ENCODE data around the gene FGD6. TPM values are rescaled to one million over a fixed set of nuclear protein-coding genes. Genes with fewer than 3 reads are reported as not detected.
"Not testable (repeated sequence)": the region's sequence is repeated elsewhere in the genome, so short reads cannot be mapped to it uniquely, and the experiment has no call there.

Gene FGD6
- total RNA-seq, 4 donors from 2014 or later, result 25.8 to 46.5 (median 36.3) TPM

- H3K4me3 ChIP-seq, result no peak overlapping the region
- WGBS, 2 donors (ENCODE audit: low coverage in 1 of 2), result 75 to 86% methylated on average over 2 to 4 of the region's 4 CpGs
- no peaks in the 10 kb centered on the region for H3K27me3 ChIP-seq
- H3K27ac ChIP-seq, result no peak overlapping the region
- H3K4me1 ChIP-seq, result peaks cover 6 to 18% (median 9%) of the 10 kb centered on the region in 3 donors
- H3K36me3 ChIP-seq, result peaks cover 0 to 7% of the 10 kb centered on the region in 2 donors
- no peak for ATAC-seq
- TF ChIP-seq POLR2AphosphoS5 (IDR thresholded peaks at IDR 0.05), result no peak
- TF ChIP-seq EP300 (IDR thresholded peaks at IDR 0.05), result no peak
- no peak for TF ChIP-seq CTCF (IDR thresholded peaks at IDR 0.05)
- TF ChIP-seq POLR2A (IDR thresholded peaks at IDR 0.05), result no peak
- H3K9me3 ChIP-seq, result no peaks in the 10 kb centered on the region
These were observed 76.0 kb downstream of the FGD6 start for GRCh38 chr12:95141310-95141709.

- H3K27ac ChIP-seq, H3K9me3 ChIP-seq, H3K4me1 ChIP-seq, ATAC-seq, H3K4me3 ChIP-seq, H3K27me3 ChIP-seq: not testable (repeated sequence)
- H3K36me3 ChIP-seq, result peaks cover 0 to 28% of the 10 kb centered on the region in 2 donors
- WGBS, 2 donors (ENCODE audit: low coverage in 1 of 2), result 92 to 98% methylated on average over 2 to 7 of the region's 8 CpGs
These were observed 79.2 kb downstream of the FGD6 start for GRCh38 chr12:95138031-95138430.

- Histone ChIP-seq H3K27ac (no peak overlapping the region), H3K4me1 (peaks cover 0 to 11% (median 0%) of the 10 kb centered on the region in 3 donors), H3K4me3 (no peak overlapping the region), H3K27me3 (no peaks in the 10 kb centered on the region), H3K36me3 (peaks cover 0 to 28% of the 10 kb centered on the region in 2 donors), H3K9me3 (no peaks in the 10 kb centered on the region)
- whole genome bisulfite sequencing, 2 donors (ENCODE audit: low coverage in 1 of 2), result 81 to 94% methylated on average over 1 of the region's 1 CpG
- TF ChIP-seq POLR2AphosphoS5 (IDR thresholded peaks at IDR 0.05) (no peak), EP300 (IDR thresholded peaks at IDR 0.05) (no peak), CTCF (IDR thresholded peaks at IDR 0.05) (no peak), POLR2A (IDR thresholded peaks at IDR 0.05) (no peak)
- ATAC-seq, result no peak
These were observed 80.7 kb downstream of the FGD6 start for GRCh38 chr12:95136598-95136997.

GRCh38 chr12:95134085-95134484 lies 83.2 kb downstream of the FGD6 start:
- 87 to 89% methylated on average over 4 to 6 of the region's 6 CpGs for WGBS, 2 donors (ENCODE audit: low coverage in 1 of 2)
- no peak for ATAC-seq
- TF ChIP-seq POLR2AphosphoS5 (IDR thresholded peaks at IDR 0.05) (no peak), EP300 (IDR thresholded peaks at IDR 0.05) (no peak), POLR2A (IDR thresholded peaks at IDR 0.05) (no peak), CTCF (IDR thresholded peaks at IDR 0.05) (no peak)

GRCh38 chr12:95131589-95132340 lies 85.5 kb downstream of the FGD6 start:
- TF ChIP-seq CTCF (IDR thresholded peaks at IDR 0.05) (no peak), POLR2A (IDR thresholded peaks at IDR 0.05) (no peak), EP300 (IDR thresholded peaks at IDR 0.05) (no peak), POLR2AphosphoS5 (IDR thresholded peaks at IDR 0.05) (no peak)
- peak overlapping the region in 1 of 4 donors; percentile 7 for H3K27ac ChIP-seq

More at GRCh38 chr12:95134085-95134484, 83.2 kb downstream of the FGD6 start:
- Histone ChIP-seq H3K4me3 (no peak overlapping the region), H3K9me3 (no peaks in the 10 kb centered on the region), H3K27me3 (no peaks in the 10 kb centered on the region), H3K36me3 (peaks cover 0 to 29% of the 10 kb centered on the region in 2 donors), H3K27ac (no peak overlapping the region), H3K4me1 (peaks cover 0 to 12% (median 0%) of the 10 kb centered on the region in 3 donors)

More at GRCh38 chr12:95131589-95132340, 85.5 kb downstream of the FGD6 start:
- H3K9me3 ChIP-seq, result no peaks in the 10 kb centered on the region
- H3K4me3 ChIP-seq, result no peak overlapping the region
- H3K36me3 ChIP-seq, result peaks cover 0 to 39% of the 10 kb centered on the region in 2 donors
- peaks cover 0 to 12% (median 0%) of the 10 kb centered on the region in 3 donors for H3K4me1 ChIP-seq
- 68 to 82% methylated on average over 10 of the region's 10 CpGs for WGBS, 2 donors (ENCODE audit: low coverage in 1 of 2)
- ATAC-seq, result peak; percentile 79
- H3K27me3 ChIP-seq, result no peaks in the 10 kb centered on the region

Measured in gastroesophageal sphincter (tissue), 4 donors.